Stimulated activated CD4-positive, alpha-beta T cell treated with anti-CD3 and anti-CD28 coated beads, Interleukin-2, amount 100 ng/mL, for 4 hours (primary cell): Measurements from ENCODE around the gene ELAPOR2.
A peak's percentile ranks its signal among the peaks of the same experiment; 100 is the strongest.
"Not testable (repeated sequence)": the region's sequence is repeated elsewhere in the genome, so short reads cannot be mapped to it uniquely, and the experiment has no call there.

ENCODE experiments used
- DNase-seq: peaks from one replicate; pipeline ENCODE4 v3.0.0-alpha.2; 2020; ENCODE audit warnings: low read depth

The ELAPOR2 gene, protein sequence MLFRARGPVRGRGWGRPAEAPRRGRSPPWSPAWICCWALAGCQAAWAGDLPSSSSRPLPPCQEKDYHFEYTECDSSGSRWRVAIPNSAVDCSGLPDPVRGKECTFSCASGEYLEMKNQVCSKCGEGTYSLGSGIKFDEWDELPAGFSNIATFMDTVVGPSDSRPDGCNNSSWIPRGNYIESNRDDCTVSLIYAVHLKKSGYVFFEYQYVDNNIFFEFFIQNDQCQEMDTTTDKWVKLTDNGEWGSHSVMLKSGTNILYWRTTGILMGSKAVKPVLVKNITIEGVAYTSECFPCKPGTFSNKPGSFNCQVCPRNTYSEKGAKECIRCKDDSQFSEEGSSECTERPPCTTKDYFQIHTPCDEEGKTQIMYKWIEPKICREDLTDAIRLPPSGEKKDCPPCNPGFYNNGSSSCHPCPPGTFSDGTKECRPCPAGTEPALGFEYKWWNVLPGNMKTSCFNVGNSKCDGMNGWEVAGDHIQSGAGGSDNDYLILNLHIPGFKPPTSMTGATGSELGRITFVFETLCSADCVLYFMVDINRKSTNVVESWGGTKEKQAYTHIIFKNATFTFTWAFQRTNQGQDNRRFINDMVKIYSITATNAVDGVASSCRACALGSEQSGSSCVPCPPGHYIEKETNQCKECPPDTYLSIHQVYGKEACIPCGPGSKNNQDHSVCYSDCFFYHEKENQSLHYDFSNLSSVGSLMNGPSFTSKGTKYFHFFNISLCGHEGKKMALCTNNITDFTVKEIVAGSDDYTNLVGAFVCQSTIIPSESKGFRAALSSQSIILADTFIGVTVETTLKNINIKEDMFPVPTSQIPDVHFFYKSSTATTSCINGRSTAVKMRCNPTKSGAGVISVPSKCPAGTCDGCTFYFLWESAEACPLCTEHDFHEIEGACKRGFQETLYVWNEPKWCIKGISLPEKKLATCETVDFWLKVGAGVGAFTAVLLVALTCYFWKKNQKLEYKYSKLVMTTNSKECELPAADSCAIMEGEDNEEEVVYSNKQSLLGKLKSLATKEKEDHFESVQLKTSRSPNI

DNA sequence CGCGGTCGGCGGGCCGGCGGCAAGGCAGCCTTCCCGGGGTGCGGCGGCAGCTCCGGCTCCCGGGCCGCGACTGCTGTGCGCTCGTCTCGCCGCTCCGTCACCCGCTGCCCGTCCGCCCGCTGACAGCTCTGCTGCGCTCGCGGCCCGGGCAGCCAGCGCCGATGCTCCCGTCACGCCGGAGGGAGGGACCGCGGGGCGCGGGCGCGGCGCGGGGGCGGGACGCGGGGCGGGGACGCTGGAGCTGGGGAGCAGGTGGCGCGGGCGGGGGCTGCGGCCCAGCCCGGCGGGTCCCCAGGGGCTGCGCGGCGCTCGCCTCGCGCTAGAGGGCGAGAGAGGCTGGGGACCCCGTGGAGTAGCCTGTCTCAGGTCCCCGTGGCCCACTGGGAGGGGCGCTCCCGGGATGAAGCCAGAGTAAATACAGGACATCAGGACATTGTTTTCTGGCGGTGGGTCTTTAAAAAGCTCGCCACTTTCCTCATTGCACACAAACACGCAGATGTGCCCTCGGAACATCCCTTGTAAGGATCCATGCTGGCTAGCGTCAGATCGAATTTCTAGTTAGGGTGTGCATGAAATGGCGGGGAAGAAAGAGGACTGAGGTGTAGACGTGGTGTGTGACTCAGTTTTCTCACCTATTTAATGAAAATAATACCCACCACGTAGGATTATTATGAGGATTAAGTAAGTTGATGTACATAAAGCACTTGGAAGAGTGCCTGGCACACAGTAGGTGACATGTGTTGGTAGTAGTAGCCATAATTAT is at the start of gene ELAPOR2:
Gene ELAPOR2 (minus strand): TSS at position 130 of the 763 bp plus-strand sequence. CDS start 141 bp downstream, outside the sequence.
- DNase-seq: peak; percentile 81

DNA sequence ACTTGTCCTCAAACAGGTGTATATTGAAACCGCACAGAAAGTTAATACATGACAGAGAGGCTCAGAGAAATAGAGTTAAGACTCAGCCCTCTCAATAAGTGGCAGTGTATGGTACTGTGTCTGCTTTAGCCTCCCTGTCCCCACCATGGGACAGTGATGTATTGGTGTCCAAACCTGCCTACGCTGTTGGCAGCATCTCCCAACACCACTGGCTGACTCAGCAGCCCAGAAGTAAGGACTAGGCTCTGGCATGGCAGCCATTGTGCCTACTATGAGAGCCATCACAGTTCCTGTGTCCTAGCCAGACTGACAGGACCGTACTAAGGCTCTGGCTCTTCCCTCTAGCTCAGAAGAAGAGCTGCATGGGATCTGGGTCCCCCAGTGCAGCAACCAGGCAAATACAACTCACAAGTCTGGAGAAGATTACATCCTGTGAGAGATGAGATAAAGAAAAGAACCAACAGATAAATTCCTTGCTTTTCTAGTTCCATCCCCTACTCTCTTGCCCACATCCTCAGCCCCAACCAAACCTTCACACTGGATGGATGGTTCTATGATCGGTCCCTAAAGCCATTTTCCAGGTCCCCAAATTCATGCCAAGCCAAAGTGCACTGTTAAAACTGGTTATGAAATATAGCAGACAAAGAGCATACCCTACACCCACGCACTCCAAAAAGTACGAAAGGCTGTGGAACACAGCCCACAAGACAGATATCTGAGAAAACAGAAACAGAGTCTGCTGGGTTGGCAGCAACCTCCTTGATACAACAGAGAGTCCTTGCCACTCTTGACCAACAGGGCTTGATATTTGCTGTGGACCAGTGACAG is 48.7 kb upstream of the ELAPOR2 start:
- DNase-seq: no peak

GRCh38 chr7:87106974-87107612 is 47.6 kb upstream of the ELAPOR2 start:
- DNase-seq: no peak

DNA sequence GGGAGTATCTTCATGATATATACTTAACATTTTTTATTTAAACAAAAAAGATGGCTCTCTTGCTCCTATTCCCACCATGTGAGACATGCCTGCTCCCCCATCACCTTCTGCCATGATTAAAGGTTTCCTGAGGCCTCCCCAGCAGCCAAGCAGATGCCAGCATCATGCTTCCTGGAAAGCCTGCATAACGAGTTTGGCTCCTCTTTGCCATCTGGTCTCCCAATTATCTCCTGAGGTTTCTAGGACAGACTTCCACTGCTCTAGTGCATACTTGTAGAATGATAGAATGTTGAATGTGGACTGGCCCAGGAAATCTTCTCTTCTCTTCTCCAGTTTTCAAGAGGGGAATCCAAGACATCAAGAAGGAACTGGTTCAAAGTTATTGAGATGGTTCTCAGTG is 45.9 kb upstream of the ELAPOR2 start:
- DNase-seq: no peak

DNA sequence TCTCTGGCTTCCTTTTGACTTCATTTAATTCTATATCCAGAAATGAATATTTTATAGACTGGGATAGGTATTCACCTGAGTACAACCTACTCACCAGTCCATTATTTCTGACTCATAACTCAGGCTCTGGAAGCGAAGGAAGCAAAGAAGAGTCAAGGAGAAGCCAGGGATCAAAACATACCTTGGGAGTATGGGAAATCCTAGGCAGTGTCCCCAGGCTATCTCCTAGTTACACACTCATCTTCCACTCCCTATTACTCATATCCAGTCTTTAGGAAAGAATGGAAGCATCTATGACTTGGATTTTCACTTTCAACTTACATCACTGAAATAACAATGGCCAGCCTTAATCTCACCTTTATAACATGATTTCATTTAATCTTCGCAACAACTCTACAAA is 40.9 kb upstream of the ELAPOR2 start:
- DNase-seq: no peak

- DNase-seq: not testable (repeated sequence)
These were observed 37.9 kb upstream of the ELAPOR2 start for GRCh38 chr7:87097375-87097774.

- DNase-seq: no peak
These were observed 34.9 kb upstream of the ELAPOR2 start for GRCh38 chr7:87094322-87094721.

DNA sequence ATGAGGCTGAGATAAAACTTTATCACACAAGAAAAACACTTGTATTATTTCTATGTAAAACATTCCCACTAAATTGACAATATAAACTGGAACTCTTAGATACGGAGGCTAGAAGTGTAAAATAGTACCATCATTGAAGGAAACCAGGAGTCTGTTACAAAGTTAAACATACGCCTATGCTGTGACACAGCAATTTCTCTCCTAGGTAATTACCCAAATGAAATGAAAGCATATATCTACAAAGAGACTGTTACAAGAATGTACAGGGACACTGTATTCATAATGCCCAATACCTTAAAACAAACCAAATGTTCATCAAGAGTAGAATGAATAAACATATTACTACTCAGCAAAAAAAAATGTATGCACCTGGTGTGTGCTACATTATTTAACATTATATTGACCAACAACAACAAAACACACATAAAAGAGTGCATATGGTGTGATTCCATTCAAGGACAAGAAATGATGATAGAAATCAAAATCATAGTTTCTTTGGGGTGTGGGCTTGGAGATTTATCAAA is 33.2 kb upstream of the ELAPOR2 start:
- DNase-seq: no peak

DNA sequence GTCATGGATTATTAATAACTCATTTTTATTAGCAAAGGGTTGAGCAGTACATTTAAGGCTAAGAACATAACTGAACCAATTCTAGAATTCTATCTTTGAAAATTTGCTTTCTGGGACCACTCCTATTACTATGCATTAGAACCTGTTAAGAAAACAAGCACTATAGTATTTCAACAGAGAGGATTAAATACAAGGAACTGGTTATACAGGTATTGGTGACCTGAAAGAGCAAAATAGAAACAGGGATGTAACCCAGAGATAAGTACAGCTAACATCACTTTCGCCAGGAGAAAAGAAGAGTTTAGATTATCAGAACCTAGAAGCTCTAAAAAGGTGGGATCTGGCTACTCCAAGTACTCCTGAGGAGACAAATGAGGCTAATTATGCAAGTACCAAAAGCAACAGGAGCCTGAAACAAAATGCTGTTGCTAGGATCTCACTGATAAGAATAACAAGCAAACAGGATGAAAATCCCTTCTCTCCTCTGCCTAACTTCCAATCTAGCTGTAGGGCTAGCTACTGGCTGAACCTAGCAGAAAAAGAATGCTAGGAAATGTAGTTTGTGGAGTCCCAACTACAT is 32.1 kb upstream of the ELAPOR2 start:
- DNase-seq: no peak

GRCh38 chr7:87083865-87084519 is 24.5 kb upstream of the ELAPOR2 start:
- DNase-seq: no peak

- DNase-seq: no peak
These were observed 23.2 kb upstream of the ELAPOR2 start for GRCh38 chr7:87082675-87083074.

- no peak for DNase-seq
These were observed 16.4 kb upstream of the ELAPOR2 start for GRCh38 chr7:87075671-87076404.

DNA sequence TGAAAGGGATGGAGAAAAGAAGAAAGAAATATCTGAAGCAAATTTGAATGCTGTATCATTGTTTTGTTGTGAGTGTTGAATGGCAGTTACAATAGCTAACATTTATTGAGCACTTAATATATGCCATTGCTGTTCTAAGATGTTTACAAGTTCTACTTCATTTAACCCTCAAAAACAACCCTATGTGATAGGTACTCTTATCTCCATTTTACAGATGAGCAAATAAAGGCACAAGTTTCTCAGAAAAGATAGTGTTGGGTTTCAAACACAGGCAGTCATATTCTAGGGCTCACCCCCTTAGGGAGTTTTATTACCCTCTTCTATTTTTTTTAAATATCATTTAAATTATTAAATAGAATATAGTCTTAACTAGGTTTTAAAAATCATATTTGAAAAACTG is 8.3 kb upstream of the ELAPOR2 start:
- no peak for DNase-seq

DNA sequence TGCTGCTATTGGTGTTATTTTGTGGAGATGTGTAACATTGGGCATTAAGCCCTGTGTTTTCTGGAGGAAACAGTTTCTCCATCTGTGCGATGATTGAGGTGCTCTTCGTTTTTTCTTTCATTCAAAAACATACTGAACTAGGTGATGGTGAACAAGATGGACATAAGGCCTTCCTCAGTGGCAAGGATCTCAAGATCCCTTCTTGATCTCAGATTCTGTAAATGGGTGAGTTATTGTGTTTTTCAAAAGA is 759 bp upstream of the ELAPOR2 start:
- no peak for DNase-seq

- DNase-seq: peak; percentile 10
These were observed 520 bp downstream of the ELAPOR2 start for GRCh38 chr7:87058744-87059524.

- no peak for DNase-seq
These were observed 2.2 kb downstream of the ELAPOR2 start for GRCh38 chr7:87057210-87057609.

GRCh38 chr7:87056346-87056745 is 3.1 kb downstream of the ELAPOR2 start:
- DNase-seq: no peak

DNA sequence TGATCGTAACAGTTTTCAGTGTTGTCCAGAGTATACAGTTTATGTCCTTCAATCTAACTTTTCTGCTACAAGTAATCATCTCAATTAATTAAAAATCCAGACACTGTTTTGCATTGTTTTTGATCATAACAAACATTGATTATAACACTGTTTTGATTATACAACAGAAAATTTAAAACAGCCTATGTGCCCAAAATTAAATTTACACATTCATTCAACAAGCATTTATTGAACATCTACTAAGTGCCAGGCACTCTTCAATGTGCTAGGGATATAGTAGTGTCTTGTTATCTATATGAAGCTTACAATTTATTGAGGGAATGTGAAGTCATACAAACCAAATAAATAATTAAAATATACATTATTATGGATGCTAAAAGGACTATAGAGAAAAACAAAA is 10.6 kb downstream of the ELAPOR2 start:
- DNase-seq: no peak
